ENCODE data around the gene SLC5A3.

Gene SLC5A3

GRCh38 chr21:34072145-34073031, 990 bp upstream of the SLC5A3 start:
- DNase-seq = peak; percentile 25

- DNase-seq = no peak
Observed at GRCh38 chr21:34073749-34074282, 438 bp downstream of the SLC5A3 start.

- no peak for DNase-seq
Observed at GRCh38 chr21:34074283-34075090, 1.1 kb downstream of the SLC5A3 start.

GRCh38 chr21:34075091-34075425, 1.7 kb downstream of the SLC5A3 start:
- DNase-seq = no peak

- no peak for DNase-seq
Observed at GRCh38 chr21:34075760-34076660, 2.6 kb downstream of the SLC5A3 start.

- DNase-seq = no peak
Observed at GRCh38 chr21:34076835-34077234, 3.5 kb downstream of the SLC5A3 start.

- DNase-seq = no peak
Observed at GRCh38 chr21:34077888-34078287, 4.5 kb downstream of the SLC5A3 start.

GRCh38 chr21:34078915-34079314, 5.5 kb downstream of the SLC5A3 start:
- no peak for DNase-seq

- DNase-seq = no peak
Observed at GRCh38 chr21:34080710-34081109, 7.3 kb downstream of the SLC5A3 start.

- DNase-seq = no peak
Observed at GRCh38 chr21:34082769-34083168, 9.4 kb downstream of the SLC5A3 start.

GRCh38 chr21:34083357-34083756, 10.0 kb downstream of the SLC5A3 start:
- DNase-seq = no peak

- DNase-seq = no peak
Observed at GRCh38 chr21:34085129-34085528, 11.8 kb downstream of the SLC5A3 start.

- no peak for DNase-seq
Observed at GRCh38 chr21:34086887-34087306, 13.5 kb downstream of the SLC5A3 start.

GRCh38 chr21:34088752-34089151, 15.4 kb downstream of the SLC5A3 start:
- DNase-seq = no peak

GRCh38 chr21:34091032-34091431, 17.7 kb downstream of the SLC5A3 start:
- DNase-seq = peak; percentile 56

GRCh38 chr21:34091607-34092006, 18.2 kb downstream of the SLC5A3 start:
- no peak for DNase-seq

GRCh38 chr21:34092262-34092921, 19.0 kb downstream of the SLC5A3 start:
- DNase-seq = peak; percentile 78

- no peak for DNase-seq
Observed at GRCh38 chr21:34093083-34093482, 19.7 kb downstream of the SLC5A3 start.

GRCh38 chr21:34094949-34095348, 21.6 kb downstream of the SLC5A3 start:
- no peak for DNase-seq

GRCh38 chr21:34097442-34097841, 24.1 kb downstream of the SLC5A3 start:
- no peak for DNase-seq

- no peak for DNase-seq
Observed at GRCh38 chr21:34100337-34100736, 27.0 kb downstream of the SLC5A3 start.

- DNase-seq = no peak
Observed at GRCh38 chr21:34100790-34101189, 27.4 kb downstream of the SLC5A3 start.
